Coronary artery (tissue), 2 donors: ENCODE data around the gene GYG2.

ENCODE experiments used
- DNase-seq: peaks from one replicate; pipeline ENCODE4 v3.0.0-alpha.2; 2017; ENCODE audit warnings: low spot score
- H3K27ac ChIP-seq, 2 donors: fragments of 200-600 bp; sonication (generic); one replicate each; pipeline ENCODE4 v1.5.1; 2016 to 2019
- H3K4me3 ChIP-seq: fragments of 200-600 bp; sonication (generic); 2 replicates; pipeline ENCODE4 v1.5.1; 2016; ENCODE audit warnings: mild to moderate bottlenecking, moderate library complexity
- CTCF ChIP-seq: fragments of 200-600 bp; sonication (generic); IDR thresholded peaks from one replicate; pipeline ENCODE4 v1.5.1; 2019; ENCODE audit warnings: antibody characterized with exemption

GYG2 gene

GRCh38 chrX:2898846-2899512 lies 70.2 kb downstream of the GYG2 start:
- Histone ChIP-seq H3K4me3 (no peak overlapping the region), H3K27ac (no peak overlapping the region)
- no peak for TF ChIP-seq CTCF
- DNase-seq, result no peak

GRCh38 chrX:2901367-2902036 lies 72.8 kb downstream of the GYG2 start:
- DNase-seq, result no peak
- TF ChIP-seq CTCF, result no peak
- Histone ChIP-seq H3K4me3 (no peak overlapping the region), H3K27ac (no peak overlapping the region)

- Histone ChIP-seq H3K4me3 (no peak overlapping the region), H3K27ac (no peak overlapping the region)
- no peak for DNase-seq
- TF ChIP-seq CTCF, result no peak
Measured at GRCh38 chrX:2902841-2903240, 74.1 kb downstream of the GYG2 start.

GRCh38 chrX:2903366-2903765 lies 74.6 kb downstream of the GYG2 start:
- no peak overlapping the region for H3K4me3 ChIP-seq
- H3K27ac ChIP-seq, result no peak overlapping the region
- DNase-seq, result no peak
- no peak for TF ChIP-seq CTCF

- no peak overlapping the region for H3K27ac ChIP-seq
- DNase-seq, result no peak
- no peak for TF ChIP-seq CTCF
- no peak overlapping the region for H3K4me3 ChIP-seq
Measured at GRCh38 chrX:2907295-2907694, 78.6 kb downstream of the GYG2 start.

- H3K4me3 ChIP-seq, result no peak overlapping the region
- TF ChIP-seq CTCF, result no peak
- no peak overlapping the region for H3K27ac ChIP-seq
- no peak for DNase-seq
Measured at GRCh38 chrX:2908125-2908685, 79.5 kb downstream of the GYG2 start.

- DNase-seq, result no peak
- no peak overlapping the region for H3K4me3 ChIP-seq
- no peak overlapping the region for H3K27ac ChIP-seq
- no peak for TF ChIP-seq CTCF
Measured at GRCh38 chrX:2910109-2910508, 81.4 kb downstream of the GYG2 start.
